CD8-positive, alpha-beta memory T cell (primary cell): ENCODE measurements around the gene EGFL7. TPM values are rescaled to one million over a fixed set of nuclear protein-coding genes. Genes with fewer than 3 reads are reported as not detected.

Experiments
- CTCF ChIA-PET: fragments of 350-600 bp; sonication (Branson Sonifier 250); formaldehyde crosslinking; loops from one replicate; lab custom pipeline; 2021; ENCODE audit warnings: antibody characterized with exemption; lab: Charles Lee
- POLR2A ChIA-PET: fragments of 350-600 bp; sonication (Branson Sonifier 250); formaldehyde crosslinking; loops from one replicate; lab custom pipeline; 2021; ENCODE audit warnings: antibody characterized with exemption; lab: Charles Lee
- DNase-seq, 5 donors: peaks; one replicate each; pipeline versions ENCODE4 v3.0.0 to v3.0.0-alpha.2; 2020 to 2022; ENCODE audit warnings: mixed read lengths in 1 of 5
- H3K27ac ChIP-seq: one replicate; pipeline ENCODE4 v1.7.0; 2013; ENCODE audit warnings: low read depth, mild to moderate bottlenecking, low read length, moderate library complexity
- H3K27me3 ChIP-seq: 2 replicates; pipeline ENCODE4 v1.7.0; 2013; ENCODE audit warnings: low read length, mild to moderate bottlenecking; ENCODE audit not compliant: insufficient read depth, poor library complexity, severe bottlenecking
- H3K36me3 ChIP-seq: 2 replicates; pipeline ENCODE4 v1.7.0; 2013; ENCODE audit warnings: mild to moderate bottlenecking, low read length, moderate library complexity; ENCODE audit not compliant: insufficient read depth
- H3K4me1 ChIP-seq: 2 replicates; pipeline ENCODE4 v1.7.0; 2013; ENCODE audit warnings: mild to moderate bottlenecking, low read length, moderate library complexity; ENCODE audit not compliant: insufficient read depth
- H3K4me3 ChIP-seq: 2 replicates; pipeline ENCODE4 v1.7.0; 2013; ENCODE audit warnings: mild to moderate bottlenecking, low read length
- H3K9me3 ChIP-seq: 2 replicates; pipeline ENCODE4 v1.7.0; 2013; ENCODE audit warnings: mild to moderate bottlenecking, low read length
- H3K27ac Mint-ChIP-seq, 8 donors: one replicate each; pipeline ENCODE4 v1.8.0; 2020 to 2021; ENCODE audit warnings: mixed read lengths in 8 of 8, mild to moderate bottlenecking in 6 of 8, inconsistent platforms in 3 of 8, moderate library complexity in 3 of 8
- H3K27me3 Mint-ChIP-seq, 2 donors: one replicate each; pipeline ENCODE4 v1.8.0; 2020 to 2021; ENCODE audit warnings: mixed read lengths in 2 of 2, mild to moderate bottlenecking in 1 of 2, moderate library complexity in 1 of 2
- H3K36me3 Mint-ChIP-seq, 3 donors: one replicate each; pipeline ENCODE4 v1.8.0; 2020 to 2021; ENCODE audit warnings: mixed read lengths in 3 of 3, inconsistent platforms in 1 of 3, mild to moderate bottlenecking in 1 of 3
- H3K4me1 Mint-ChIP-seq, 3 donors: one replicate each; pipeline ENCODE4 v1.8.0; 2020 to 2021; ENCODE audit warnings: mixed read lengths in 3 of 3, inconsistent platforms in 1 of 3, mild to moderate bottlenecking in 1 of 3
- H3K4me3 Mint-ChIP-seq, 7 donors: one replicate each; pipeline ENCODE4 v1.8.0; 2020 to 2021; ENCODE audit warnings: mixed read lengths in 7 of 7, mild to moderate bottlenecking in 6 of 7, moderate library complexity in 4 of 7, inconsistent platforms in 2 of 7
- H3K9me3 Mint-ChIP-seq, 5 donors: one replicate each; pipeline ENCODE4 v1.8.0; 2020 to 2022; ENCODE audit warnings: mixed read lengths in 5 of 5, mild to moderate bottlenecking in 3 of 5, moderate library complexity in 2 of 5, inconsistent platforms in 1 of 5
- polyA plus RNA-seq: library from polyadenylated mRNA; unstranded; fragments of 300-500 nt; fragmentation: Illumina TruSeq; gene quantifications from one replicate; pipeline ENCODE4 v1.2.3, GENCODE V29; 2021
- total RNA-seq, 2 experiments: library from RNA; stranded (reverse); gene quantifications; one replicate each; pipeline ENCODE4 v1.2.3, GENCODE V29; 2021

The EGFL7 gene
- total and polyA plus RNA-seq, 3 experiments from 2014 or later = 0.40 to 0.95 (median 0.61) TPM

GRCh38 chr9:136714096-136714892 is 51.6 kb downstream of the EGFL7 start:
- ChIA-PET CTCF (interaction anchor here (1.0 kb wide), 1 partner anchor 13 kb away, joined by 6 read pairs; no protein-coding TSS in a partner anchor), POLR2A (interaction anchor here (0.6 kb wide), 1 partner anchor 575 kb away, joined by 4 read pairs; no protein-coding TSS in a partner anchor)
- H3K4me1 Mint-ChIP-seq = peaks cover 0 to 7% (median 5%) of the 10 kb centered on the region in 3 donors
- Histone ChIP-seq H3K36me3 (no peaks in the 10 kb centered on the region), H3K27ac (no peak overlapping the region), H3K27me3 (no peaks in the 10 kb centered on the region), H3K9me3 (no peaks in the 10 kb centered on the region), H3K4me3 (no peak overlapping the region), H3K4me1 (no peaks in the 10 kb centered on the region)
- H3K4me3 Mint-ChIP-seq = peak overlapping the region in 1 of 7 donors; percentile 39
- peaks cover 19 to 38% of the 10 kb centered on the region in 2 donors for H3K27me3 Mint-ChIP-seq
- no peaks in the 10 kb centered on the region for H3K36me3 Mint-ChIP-seq
- peaks cover 0 to 2% (median 0%) of the 10 kb centered on the region in 5 donors for H3K9me3 Mint-ChIP-seq
- DNase-seq = no peak
- no peak overlapping the region for H3K27ac Mint-ChIP-seq

GRCh38 chr9:136714893-136715274 is 52.2 kb downstream of the EGFL7 start:
- H3K27me3 ChIP-seq = no peaks in the 10 kb centered on the region
- CTCF ChIA-PET = interaction anchor here (1.0 kb wide), 1 partner anchor 12 kb away, joined by 6 read pairs; no protein-coding TSS in a partner anchor
- H3K9me3 Mint-ChIP-seq = peaks cover 0 to 2% (median 0%) of the 10 kb centered on the region in 5 donors
- H3K27ac ChIP-seq = no peak overlapping the region
- peaks cover 19 to 35% of the 10 kb centered on the region in 2 donors for H3K27me3 Mint-ChIP-seq
- H3K36me3 Mint-ChIP-seq = no peaks in the 10 kb centered on the region
- H3K9me3 ChIP-seq = no peaks in the 10 kb centered on the region
- H3K4me3 ChIP-seq = no peak overlapping the region
- no peak for DNase-seq
- no peaks in the 10 kb centered on the region for H3K4me1 ChIP-seq
- POLR2A ChIA-PET = interaction anchor here (0.6 kb wide), 1 partner anchor 575 kb away, joined by 4 read pairs; no protein-coding TSS in a partner anchor
- H3K4me3 Mint-ChIP-seq = no peak overlapping the region
- H3K36me3 ChIP-seq = no peaks in the 10 kb centered on the region
- no peak overlapping the region for H3K27ac Mint-ChIP-seq
- peaks cover 0 to 7% (median 5%) of the 10 kb centered on the region in 3 donors for H3K4me1 Mint-ChIP-seq

- ChIA-PET POLR2A (no interaction called here), CTCF (no interaction called here)
- H3K36me3 Mint-ChIP-seq = peaks cover 0 to 8% (median 0%) of the 10 kb centered on the region in 3 donors
- peaks cover 14 to 22% of the 10 kb centered on the region in 2 donors for H3K27me3 Mint-ChIP-seq
- Histone ChIP-seq H3K27ac (no peak overlapping the region), H3K9me3 (no peaks in the 10 kb centered on the region), H3K4me3 (no peak overlapping the region), H3K4me1 (no peaks in the 10 kb centered on the region), H3K27me3 (no peaks in the 10 kb centered on the region), H3K36me3 (no peaks in the 10 kb centered on the region)
- H3K4me3 Mint-ChIP-seq = no peak overlapping the region
- no peaks in the 10 kb centered on the region for H3K9me3 Mint-ChIP-seq
- H3K27ac Mint-ChIP-seq = no peak overlapping the region
- H3K4me1 Mint-ChIP-seq = peaks cover 0 to 4% (median 3%) of the 10 kb centered on the region in 3 donors
- no peak for DNase-seq
These were observed 54.7 kb downstream of the EGFL7 start for GRCh38 chr9:136717399-136717798.

GRCh38 chr9:136718345-136719194 is 55.9 kb downstream of the EGFL7 start:
- H3K27ac ChIP-seq = no peak overlapping the region
- no peak overlapping the region for H3K4me3 ChIP-seq
- Mint-ChIP-seq H3K4me1 (peaks cover 0 to 4% (median 3%) of the 10 kb centered on the region in 3 donors), H3K27ac (peak overlapping the region in 1 of 8 donors; percentile 43), H3K9me3 (no peaks in the 10 kb centered on the region), H3K36me3 (peaks cover 0 to 16% (median under 1%) of the 10 kb centered on the region in 3 donors), H3K4me3 (no peak overlapping the region), H3K27me3 (peaks cover 11 to 18% of the 10 kb centered on the region in 2 donors)
- CTCF ChIA-PET = interaction anchor here (0.9 kb wide), 1 partner anchor 10 kb away, joined by 3 read pairs; no protein-coding TSS in a partner anchor
- H3K9me3 ChIP-seq = no peaks in the 10 kb centered on the region
- no peaks in the 10 kb centered on the region for H3K4me1 ChIP-seq
- H3K36me3 ChIP-seq = peaks cover 2% of the 10 kb centered on the region
- POLR2A ChIA-PET = interaction anchor here (0.5 to 1.2 kb wide), 5 partner anchors 9 to 101 kb away, joined by 3 to 4 read pairs (median 4); no protein-coding TSS in a partner anchor
- H3K27me3 ChIP-seq = no peaks in the 10 kb centered on the region
- no peak for DNase-seq

- peaks cover 5 to 12% of the 10 kb centered on the region in 2 donors for H3K27me3 Mint-ChIP-seq
- H3K4me3 Mint-ChIP-seq = no peak overlapping the region
- no peak for DNase-seq
- H3K27ac Mint-ChIP-seq = no peak overlapping the region
- Histone ChIP-seq H3K9me3 (no peaks in the 10 kb centered on the region), H3K4me1 (no peaks in the 10 kb centered on the region), H3K4me3 (no peak overlapping the region), H3K27ac (no peak overlapping the region), H3K27me3 (no peaks in the 10 kb centered on the region), H3K36me3 (peaks cover 9% of the 10 kb centered on the region)
- ChIA-PET POLR2A (interaction anchor here (0.5 to 1.2 kb wide), 2 partner anchors 9 to 100 kb away, joined by 3 to 4 read pairs; no protein-coding TSS in a partner anchor), CTCF (no interaction called here)
- H3K36me3 Mint-ChIP-seq = peaks cover 1 to 24% (median 3%) of the 10 kb centered on the region in 3 donors
- peaks cover 5 to 12% (median 6%) of the 10 kb centered on the region in 3 donors for H3K4me1 Mint-ChIP-seq
- H3K9me3 Mint-ChIP-seq = no peaks in the 10 kb centered on the region
These were observed 56.6 kb downstream of the EGFL7 start for GRCh38 chr9:136719195-136719880.

- H3K4me3 Mint-ChIP-seq = no peak overlapping the region
- no peaks in the 10 kb centered on the region for H3K27me3 ChIP-seq
- peaks cover 7 to 18% (median 9%) of the 10 kb centered on the region in 3 donors for H3K4me1 Mint-ChIP-seq
- H3K9me3 Mint-ChIP-seq = no peaks in the 10 kb centered on the region
- POLR2A ChIA-PET = no interaction called here
- H3K27me3 Mint-ChIP-seq = peaks cover 4 to 10% of the 10 kb centered on the region in 2 donors
- no peak overlapping the region for H3K4me3 ChIP-seq
- peaks cover 12% of the 10 kb centered on the region for H3K36me3 ChIP-seq
- no peak overlapping the region for H3K27ac Mint-ChIP-seq
- no peaks in the 10 kb centered on the region for H3K9me3 ChIP-seq
- H3K4me1 ChIP-seq = peaks cover under 1% of the 10 kb centered on the region
- DNase-seq = no peak
- CTCF ChIA-PET = interaction anchor here (0.6 kb wide), 1 partner anchor 399 kb away, joined by 3 read pairs; no protein-coding TSS in a partner anchor
- peaks cover 3 to 33% (median 5%) of the 10 kb centered on the region in 3 donors for H3K36me3 Mint-ChIP-seq
- no peak overlapping the region for H3K27ac ChIP-seq
These were observed 57.7 kb downstream of the EGFL7 start for GRCh38 chr9:136720251-136720897.

- no peaks in the 10 kb centered on the region for H3K27me3 ChIP-seq
- H3K36me3 Mint-ChIP-seq = peaks cover 3 to 38% (median 5%) of the 10 kb centered on the region in 3 donors
- H3K4me3 ChIP-seq = no peak overlapping the region
- H3K9me3 Mint-ChIP-seq = no peaks in the 10 kb centered on the region
- peaks cover 6% of the 10 kb centered on the region for H3K4me1 ChIP-seq
- ChIA-PET POLR2A (no interaction called here), CTCF (interaction anchor here (0.6 kb wide), 1 partner anchor 399 kb away, joined by 3 read pairs; no protein-coding TSS in a partner anchor)
- no peak for DNase-seq
- peaks cover 8 to 24% (median 10%) of the 10 kb centered on the region in 3 donors for H3K4me1 Mint-ChIP-seq
- no peaks in the 10 kb centered on the region for H3K9me3 ChIP-seq
- peak overlapping the region in 2 of 8 donors; percentile 4 to 63 for H3K27ac Mint-ChIP-seq
- peaks cover 18% of the 10 kb centered on the region for H3K36me3 ChIP-seq
- peak overlapping the region in 1 of 7 donors; percentile 40 for H3K4me3 Mint-ChIP-seq
- peaks cover 2 to 5% of the 10 kb centered on the region in 2 donors for H3K27me3 Mint-ChIP-seq
- H3K27ac ChIP-seq = no peak overlapping the region
These were observed 58.2 kb downstream of the EGFL7 start for GRCh38 chr9:136720898-136721338.
